T-helper 9 cell (primary cell): ENCODE data around the gene TRMT1.

Source experiments
- DNase-seq: peaks from one replicate; pipeline ENCODE4 v3.0.0-alpha.2; 2020

TRMT1 gene

GRCh38 chr19:13122980-13123957 lies 6.7 kb upstream of the TRMT1 start:
- no peak for DNase-seq

GRCh38 chr19:13122275-13122878 lies 5.8 kb upstream of the TRMT1 start:
- DNase-seq, result no peak

- no peak for DNase-seq
These were observed 5.2 kb upstream of the TRMT1 start for GRCh38 chr19:13121551-13122274.

- no peak for DNase-seq
These were observed 4.3 kb upstream of the TRMT1 start for GRCh38 chr19:13120817-13121216.

- no peak for DNase-seq
These were observed 3.5 kb upstream of the TRMT1 start for GRCh38 chr19:13120031-13120430.

- DNase-seq, result no peak
These were observed 3.1 kb upstream of the TRMT1 start for GRCh38 chr19:13119627-13120026.

GRCh38 chr19:13118424-13119193 lies 2.1 kb upstream of the TRMT1 start:
- no peak for DNase-seq

- peak; percentile 79 for DNase-seq
These were observed 1.4 kb upstream of the TRMT1 start, which contains the start of gene NACC1 for GRCh38 chr19:13117772-13118423. Gene NACC1, plus strand, starts transcription at chr19:13118264. Its CDS starts 16,944 bp downstream, at chr19:13135208.

- no peak for DNase-seq
These were observed 734 bp upstream of the TRMT1 start for GRCh38 chr19:13117176-13117771.

- DNase-seq, result no peak
These were observed 631 bp downstream of the TRMT1 start for GRCh38 chr19:13115936-13116281.

- no peak for DNase-seq
These were observed 4.0 kb downstream of the TRMT1 start for GRCh38 chr19:13112555-13112954.

- DNase-seq, result no peak
These were observed 6.4 kb downstream of the TRMT1 start for GRCh38 chr19:13110099-13110610.

- no peak for DNase-seq
These were observed 7.0 kb downstream of the TRMT1 start for GRCh38 chr19:13109361-13110098.

- no peak for DNase-seq
These were observed 11.5 kb downstream of the TRMT1 start for GRCh38 chr19:13104848-13105711.

- peak; percentile 64 for DNase-seq
These were observed 12.1 kb downstream of the TRMT1 start for GRCh38 chr19:13104360-13104847.

GRCh38 chr19:13103581-13104359 lies 12.8 kb downstream of the TRMT1 start:
- no peak for DNase-seq

- no peak for DNase-seq
These were observed 13.6 kb downstream of the TRMT1 start, which contains the start of gene LYL1 for GRCh38 chr19:13102666-13103580. Gene LYL1, minus strand, starts transcription at chr19:13102858. Its CDS starts 1,687 bp downstream, at chr19:13101171.

- no peak for DNase-seq
These were observed 14.2 kb downstream of the TRMT1 start for GRCh38 chr19:13102416-13102665.
